K562 (cell line): ENCODE results near the gene KCNAB1. TPM values are rescaled to one million over a fixed set of nuclear protein-coding genes. Genes with fewer than 3 reads are reported as not detected.
A peak's percentile ranks its signal among the peaks of the same experiment; 100 is the strongest.

Source experiments
- E2F1 ChIP-seq: sonication (generic); formaldehyde crosslinking; IDR thresholded peaks from 2 replicates; pipeline ENCODE4 v1.8.1; 2023; ENCODE audit warnings: mild to moderate bottlenecking, missing genetic modification reagents, moderate library complexity
- E4F1 ChIP-seq: fragments of 250-450 bp; sonication (Bioruptor Pico); IDR thresholded peaks from 2 replicates; pipeline ENCODE4 v1.5.0; 2021; ENCODE audit warnings: mild to moderate bottlenecking, borderline replicate concordance
- EP300 ChIP-seq: IDR thresholded peaks from 2 replicates; pipeline ENCODE4 v1.6.1; 2012; ENCODE audit warnings: low read length, improper control_type of control experiment
- FOXJ3 ChIP-seq: sonication (generic); formaldehyde crosslinking; IDR thresholded peaks from 2 replicates; pipeline ENCODE4 v1.4.0; 2020; ENCODE audit warnings: mild to moderate bottlenecking, missing genetic modification reagents
- GTF2B ChIP-seq: IDR thresholded peaks from 2 replicates; pipeline ENCODE4 v1.6.1; 2011; ENCODE audit not compliant: insufficient read length; ENCODE audit errors: extremely low read depth
- HDGF ChIP-seq: fragments of 450-650 bp; IDR thresholded peaks from 2 replicates; pipeline ENCODE4 v1.6.1; 2016
- HNRNPL ChIP-seq: fragments of 200-400 bp; formaldehyde crosslinking; IDR thresholded peaks from 2 replicates; pipeline ENCODE4 v1.6.1; 2017; ENCODE audit warnings: low read depth, mild to moderate bottlenecking, low read length
- HOXB6 ChIP-seq: fragments of 250-450 bp; sonication (Bioruptor Pico); IDR thresholded peaks from 2 replicates; pipeline ENCODE4 v1.5.1; 2022; ENCODE audit warnings: mild to moderate bottlenecking, borderline replicate concordance
- PHF8 ChIP-seq: fragments of 200-600 bp; sonication (generic); IDR thresholded peaks from 2 replicates; pipeline ENCODE4 v1.6.1; 2012; ENCODE audit warnings: mixed run types, mild to moderate bottlenecking, inconsistent platforms, low read length, moderate library complexity, borderline replicate concordance
- RHOXF2B ChIP-seq: fragments of 250-450 bp; sonication (Bioruptor Pico); conservative IDR thresholded peaks from 2 replicates; pipeline ENCODE4 v1.5.1; 2021
- SLC30A9 ChIP-seq: fragments of 250-450 bp; sonication (Bioruptor Pico); IDR thresholded peaks from 2 replicates; pipeline ENCODE4 v1.8.0; 2022; ENCODE audit warnings: mild to moderate bottlenecking, moderate library complexity
- SRSF7 ChIP-seq: fragments of 200-400 bp; formaldehyde crosslinking; optimal IDR thresholded peaks from 2 replicates; pipeline ENCODE3; 2017; ENCODE audit warnings: mild to moderate bottlenecking, low read depth, low read length
- TCF15 ChIP-seq: fragments of 250-450 bp; sonication (Bioruptor Pico); IDR thresholded peaks from 2 replicates; pipeline ENCODE4 v1.8.0; 2022; ENCODE audit warnings: moderate library complexity, mild to moderate bottlenecking, inconsistent platforms
- U2AF1 ChIP-seq: fragments of 200-400 bp; formaldehyde crosslinking; optimal IDR thresholded peaks from 2 replicates; pipeline ENCODE3; 2017; ENCODE audit warnings: mild to moderate bottlenecking, low read depth, low read length, moderate library complexity
- ZMIZ1 ChIP-seq, 2 experiments: fragments of 150-350 bp in 1 of 2; IDR thresholded peaks; 2 replicates each; pipeline ENCODE4 v1.6.1; 2012 to 2016; ENCODE audit warnings: low read depth in 2 of 2, low read length in 2 of 2, mild to moderate bottlenecking in 1 of 2, moderate library complexity in 1 of 2
- ZNF395 ChIP-seq: fragments of 200-800 bp; sonication (Bioruptor generic); IDR thresholded peaks from 2 replicates; pipeline ENCODE4 v1.6.1; 2017; ENCODE audit warnings: missing genetic modification characterization, missing compliant biosample characterization
- ZNF668 ChIP-seq: fragments of 250-450 bp; sonication (Bioruptor Pico); IDR thresholded peaks from 2 replicates; pipeline ENCODE4 v1.8.0; 2022; ENCODE audit warnings: mild to moderate bottlenecking, inconsistent platforms
- ZNF717 ChIP-seq: fragments of 250-450 bp; sonication (Bioruptor Pico); IDR thresholded peaks from 2 replicates; pipeline ENCODE4 v1.5.0; 2021
- polyA plus RNA-seq, 8 experiments: library from polyadenylated mRNA; depleted of rRNA in 4 of 8; stranded (reverse) in 5 of 8; unstranded in 3 of 8; fragments of >200 nt; fragmentation: Nextera tagmentation in 2 of 8; fragmentation: Illumina TruSeq in 1 of 8; extraction: Ambion mirVana in 2 of 8; extraction: Trizol in 1 of 8; gene quantifications; 2 replicates each; pipeline versions ENCODE4 v1.2.1 to v1.2.3, GENCODE V29; 2011 to 2014; ENCODE audit warnings: inconsistent platforms in 1 of 8, missing spikeins in 1 of 8
- total RNA-seq, 7 experiments: library from RNA; depleted of rRNA in 6 of 7; stranded (reverse); fragments of >200 nt in 6 of 7; fragmentation: Illumina TruSeq in 2 of 7; extraction: Trizol in 2 of 7; gene quantifications; 2 replicates each; pipeline versions ENCODE4 v1.2.1 to v1.2.3, GENCODE V29; 2011 to 2021; ENCODE audit warnings: low replicate concordance in 1 of 7

Gene KCNAB1
- total and polyA plus RNA-seq, 9 of the 15 experiments (the other 6 are each of a cell fraction or from before 2014, with no cell fraction given): 0.14 to 1.2 (median 0.51) TPM

- TF ChIP-seq ZNF395 (CRISPR knock-in tag) (no peak), FOXJ3 (CRISPR knock-in tag) (no peak), RHOXF2B (CRISPR knock-in tag) (no peak), E2F1 (no peak), HDGF (no peak), ZNF717 (CRISPR knock-in tag) (no peak), SRSF7 (no peak), TCF15 (CRISPR knock-in tag) (no peak), E4F1 (no peak), PHF8 (no peak), U2AF1 (no peak), GTF2B (no peak), ZNF668 (no peak), SLC30A9 (CRISPR knock-in tag) (no peak), HOXB6 (CRISPR knock-in tag) (no peak), EP300 (peak; percentile 93), ZMIZ1 (IDR thresholded peaks at IDR 0.05; ENCODE audit: low read depth in 2 of 2, low read length in 2 of 2) (peak in 1 of 2 experiments; percentile 93; a peak in 2 of 4 replicates), HNRNPL (no peak)
Measured at GRCh38 chr3:156460206-156460611, 339.8 kb downstream of the KCNAB1 start (continued).
